Measurements from ENCODE around the gene PRPS1L1. TPM values are rescaled to one million over a fixed set of nuclear protein-coding genes. Genes with fewer than 3 reads are reported as not detected.

Gene PRPS1L1
- total and polyA plus RNA-seq, 2 experiments from 2014 or later: not detected

DNA sequence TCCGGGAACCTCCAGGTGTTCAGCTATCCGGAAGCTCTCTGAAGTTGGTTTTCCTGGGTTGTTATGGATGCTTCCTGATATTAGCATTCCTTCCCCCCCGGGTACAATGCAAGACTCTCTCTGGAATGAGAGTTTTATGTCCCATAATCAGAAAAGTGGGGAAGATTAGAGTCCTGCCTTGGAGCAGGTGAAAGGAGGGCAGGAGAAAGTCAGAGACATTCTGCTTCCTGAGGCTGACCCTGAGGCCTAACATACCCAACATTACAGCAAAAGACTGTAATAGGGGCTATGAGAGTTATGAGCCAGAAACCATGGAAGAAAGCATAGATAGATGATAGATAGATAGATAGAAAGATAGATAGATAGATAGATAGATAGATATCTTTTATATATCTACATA, 36.9 kb downstream of the PRPS1L1 start:
- Histone ChIP-seq H3F3A (replicated peaks; ENCODE audit: low read depth) (no peaks in the 10 kb centered on the region), H3K4me3 (no peak overlapping the region), H4K20me1 (replicated peaks; ENCODE audit: insufficient read depth) (no peaks in the 10 kb centered on the region), H3K4me2 (no peak overlapping the region), H3K9me2 (ENCODE audit: insufficient read depth) (no peaks in the 10 kb centered on the region), H3K27ac (ENCODE audit: low read depth) (no peak overlapping the region), H2AFZ (no peak overlapping the region), H3K36me3 (ENCODE audit: insufficient read depth) (no peaks in the 10 kb centered on the region), H3K79me2 (replicated peaks; ENCODE audit: insufficient read depth) (no peaks in the 10 kb centered on the region), H3K4me1 (ENCODE audit: insufficient read depth) (no peaks in the 10 kb centered on the region; the same call in 1 of the 2 replicates), H3K27me3 (ENCODE audit: insufficient read depth) (no peaks in the 10 kb centered on the region)
- peaks cover 5% of the 10 kb centered on the region for H3K27me3 Mint-ChIP-seq (ENCODE audit: insufficient read depth, low read depth, poor library complexity)
- no peak overlapping the region for H3K4me3 Mint-ChIP-seq
- no peak for DNase-seq (ENCODE audit: low spot score)
- ATAC-seq: no peak
- no peaks in the 10 kb centered on the region for H3K36me3 Mint-ChIP-seq (ENCODE audit: low read depth)
- H3K4me1 Mint-ChIP-seq: peaks cover 10% of the 10 kb centered on the region; the same call in 2 of the 3 replicates
- H3K27ac Mint-ChIP-seq: no peak overlapping the region
- H3K9me3 Mint-ChIP-seq: no peaks in the 10 kb centered on the region
- no peak for TF ChIP-seq CREB1 (CRISPR knock-in tag; IDR thresholded peaks at IDR 0.05; ENCODE audit: low read depth)

DNA sequence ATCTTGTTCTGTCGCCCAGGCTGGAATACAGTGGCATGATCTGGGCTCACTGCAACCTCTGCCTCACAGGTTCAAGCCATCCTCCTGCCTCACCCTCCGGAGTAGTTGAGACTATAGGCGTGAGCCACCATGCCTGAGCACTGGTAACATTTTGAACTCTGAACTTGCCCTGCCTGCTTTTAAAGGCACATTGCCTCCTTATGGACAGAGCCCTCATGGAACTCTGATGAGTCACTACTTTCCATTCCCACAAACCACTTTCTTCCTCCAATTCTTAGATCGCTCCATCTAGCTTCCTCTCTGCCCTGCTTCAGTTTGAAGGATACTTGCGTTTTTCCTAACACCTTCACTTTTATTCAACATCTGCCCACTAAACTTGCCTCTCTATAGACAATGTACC, 38.1 kb downstream of the PRPS1L1 start:
- Mint-ChIP-seq H3K27ac (no peak overlapping the region), H3K4me1 (peaks cover 10% of the 10 kb centered on the region; the same call in 2 of the 3 replicates), H3K9me3 (no peaks in the 10 kb centered on the region), H3K36me3 (ENCODE audit: low read depth) (no peaks in the 10 kb centered on the region), H3K4me3 (no peak overlapping the region), H3K27me3 (ENCODE audit: insufficient read depth, low read depth, poor library complexity) (peaks cover 5% of the 10 kb centered on the region)
- H3K27me3 ChIP-seq (ENCODE audit: insufficient read depth): no peaks in the 10 kb centered on the region
- no peak overlapping the region for H3K27ac ChIP-seq (ENCODE audit: low read depth)
- H3K36me3 ChIP-seq (ENCODE audit: insufficient read depth): no peaks in the 10 kb centered on the region
- no peaks in the 10 kb centered on the region for H3F3A ChIP-seq (replicated peaks; ENCODE audit: low read depth)
- 0 out of 2 replicates have a peak overlapping the region, but pooled peaks have one; percentile 8 for H2AFZ ChIP-seq
- no peaks in the 10 kb centered on the region; the same call in 1 of the 2 replicates for H3K4me1 ChIP-seq (ENCODE audit: insufficient read depth)
- no peak for ATAC-seq
- H3K4me2 ChIP-seq: no peak overlapping the region
- TF ChIP-seq REST (IDR thresholded peaks at IDR 0.05; ENCODE audit: unreplicated experiment) (no peak), EZH2 (IDR thresholded peaks at IDR 0.05; ENCODE audit: low read depth, unreplicated experiment) (no peak), EZH2phosphoT487 (IDR thresholded peaks at IDR 0.05; ENCODE audit: unreplicated experiment) (no peak)
- TF ChIP-seq, protein P1, sequence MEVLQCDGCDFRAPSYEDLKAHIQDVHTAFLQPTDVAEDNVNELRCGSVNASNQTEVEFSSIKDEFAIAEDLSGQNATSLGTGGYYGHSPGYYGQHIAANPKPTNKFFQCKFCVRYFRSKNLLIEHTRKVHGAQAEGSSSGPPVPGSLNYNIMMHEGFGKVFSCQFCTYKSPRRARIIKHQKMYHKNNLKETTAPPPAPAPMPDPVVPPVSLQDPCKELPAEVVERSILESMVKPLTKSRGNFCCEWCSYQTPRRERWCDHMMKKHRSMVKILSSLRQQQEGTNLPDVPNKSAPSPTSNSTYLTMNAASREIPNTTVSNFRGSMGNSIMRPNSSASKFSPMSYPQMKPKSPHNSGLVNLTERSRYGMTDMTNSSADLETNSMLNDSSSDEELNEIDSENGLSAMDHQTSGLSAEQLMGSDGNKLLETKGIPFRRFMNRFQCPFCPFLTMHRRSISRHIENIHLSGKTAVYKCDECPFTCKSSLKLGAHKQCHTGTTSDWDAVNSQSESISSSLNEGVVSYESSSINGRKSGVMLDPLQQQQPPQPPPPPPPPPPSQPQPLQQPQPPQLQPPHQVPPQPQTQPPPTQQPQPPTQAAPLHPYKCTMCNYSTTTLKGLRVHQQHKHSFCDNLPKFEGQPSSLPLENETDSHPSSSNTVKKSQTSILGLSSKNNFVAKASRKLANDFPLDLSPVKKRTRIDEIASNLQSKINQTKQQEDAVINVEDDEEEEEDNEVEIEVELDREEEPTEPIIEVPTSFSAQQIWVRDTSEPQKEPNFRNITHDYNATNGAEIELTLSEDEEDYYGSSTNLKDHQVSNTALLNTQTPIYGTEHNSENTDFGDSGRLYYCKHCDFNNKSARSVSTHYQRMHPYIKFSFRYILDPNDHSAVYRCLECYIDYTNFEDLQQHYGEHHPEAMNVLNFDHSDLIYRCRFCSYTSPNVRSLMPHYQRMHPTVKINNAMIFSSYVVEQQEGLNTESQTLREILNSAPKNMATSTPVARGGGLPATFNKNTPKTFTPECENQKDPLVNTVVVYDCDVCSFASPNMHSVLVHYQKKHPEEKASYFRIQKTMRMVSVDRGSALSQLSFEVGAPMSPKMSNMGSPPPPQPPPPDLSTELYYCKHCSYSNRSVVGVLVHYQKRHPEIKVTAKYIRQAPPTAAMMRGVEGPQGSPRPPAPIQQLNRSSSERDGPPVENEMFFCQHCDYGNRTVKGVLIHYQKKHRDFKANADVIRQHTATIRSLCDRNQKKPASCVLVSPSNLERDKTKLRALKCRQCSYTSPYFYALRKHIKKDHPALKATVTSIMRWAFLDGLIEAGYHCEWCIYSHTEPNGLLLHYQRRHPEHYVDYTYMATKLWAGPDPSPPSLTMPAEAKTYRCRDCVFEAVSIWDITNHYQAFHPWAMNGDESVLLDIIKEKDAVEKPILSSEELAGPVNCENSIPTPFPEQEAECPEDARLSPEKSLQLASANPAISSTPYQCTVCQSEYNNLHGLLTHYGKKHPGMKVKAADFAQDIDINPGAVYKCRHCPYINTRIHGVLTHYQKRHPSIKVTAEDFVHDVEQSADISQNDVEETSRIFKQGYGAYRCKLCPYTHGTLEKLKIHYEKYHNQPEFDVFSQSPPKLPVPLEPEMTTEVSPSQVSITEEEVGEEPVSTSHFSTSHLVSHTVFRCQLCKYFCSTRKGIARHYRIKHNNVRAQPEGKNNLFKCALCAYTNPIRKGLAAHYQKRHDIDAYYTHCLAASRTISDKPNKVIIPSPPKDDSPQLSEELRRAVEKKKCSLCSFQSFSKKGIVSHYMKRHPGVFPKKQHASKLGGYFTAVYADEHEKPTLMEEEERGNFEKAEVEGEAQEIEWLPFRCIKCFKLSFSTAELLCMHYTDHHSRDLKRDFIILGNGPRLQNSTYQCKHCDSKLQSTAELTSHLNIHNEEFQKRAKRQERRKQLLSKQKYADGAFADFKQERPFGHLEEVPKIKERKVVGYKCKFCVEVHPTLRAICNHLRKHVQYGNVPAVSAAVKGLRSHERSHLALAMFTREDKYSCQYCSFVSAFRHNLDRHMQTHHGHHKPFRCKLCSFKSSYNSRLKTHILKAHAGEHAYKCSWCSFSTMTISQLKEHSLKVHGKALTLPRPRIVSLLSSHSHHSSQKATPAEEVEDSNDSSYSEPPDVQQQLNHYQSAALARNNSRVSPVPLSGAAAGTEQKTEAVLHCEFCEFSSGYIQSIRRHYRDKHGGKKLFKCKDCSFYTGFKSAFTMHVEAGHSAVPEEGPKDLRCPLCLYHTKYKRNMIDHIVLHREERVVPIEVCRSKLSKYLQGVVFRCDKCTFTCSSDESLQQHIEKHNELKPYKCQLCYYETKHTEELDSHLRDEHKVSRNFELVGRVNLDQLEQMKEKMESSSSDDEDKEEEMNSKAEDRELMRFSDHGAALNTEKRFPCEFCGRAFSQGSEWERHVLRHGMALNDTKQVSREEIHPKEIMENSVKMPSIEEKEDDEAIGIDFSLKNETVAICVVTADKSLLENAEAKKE (CRISPR knock-in tag; IDR thresholded peaks at IDR 0.05): no peak
- TF ChIP-seq, protein P2, sequence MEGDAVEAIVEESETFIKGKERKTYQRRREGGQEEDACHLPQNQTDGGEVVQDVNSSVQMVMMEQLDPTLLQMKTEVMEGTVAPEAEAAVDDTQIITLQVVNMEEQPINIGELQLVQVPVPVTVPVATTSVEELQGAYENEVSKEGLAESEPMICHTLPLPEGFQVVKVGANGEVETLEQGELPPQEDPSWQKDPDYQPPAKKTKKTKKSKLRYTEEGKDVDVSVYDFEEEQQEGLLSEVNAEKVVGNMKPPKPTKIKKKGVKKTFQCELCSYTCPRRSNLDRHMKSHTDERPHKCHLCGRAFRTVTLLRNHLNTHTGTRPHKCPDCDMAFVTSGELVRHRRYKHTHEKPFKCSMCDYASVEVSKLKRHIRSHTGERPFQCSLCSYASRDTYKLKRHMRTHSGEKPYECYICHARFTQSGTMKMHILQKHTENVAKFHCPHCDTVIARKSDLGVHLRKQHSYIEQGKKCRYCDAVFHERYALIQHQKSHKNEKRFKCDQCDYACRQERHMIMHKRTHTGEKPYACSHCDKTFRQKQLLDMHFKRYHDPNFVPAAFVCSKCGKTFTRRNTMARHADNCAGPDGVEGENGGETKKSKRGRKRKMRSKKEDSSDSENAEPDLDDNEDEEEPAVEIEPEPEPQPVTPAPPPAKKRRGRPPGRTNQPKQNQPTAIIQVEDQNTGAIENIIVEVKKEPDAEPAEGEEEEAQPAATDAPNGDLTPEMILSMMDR (conservative IDR thresholded peaks at IDR 0.05; ENCODE audit: low read depth in 2 of 2): no peak
- H3K79me2 ChIP-seq (replicated peaks; ENCODE audit: insufficient read depth): no peaks in the 10 kb centered on the region
- no peaks in the 10 kb centered on the region for H4K20me1 ChIP-seq (replicated peaks; ENCODE audit: insufficient read depth)
- no peak overlapping the region for H3K4me3 ChIP-seq
- DNase-seq (ENCODE audit: low spot score): no peak
- H3K9me2 ChIP-seq (ENCODE audit: insufficient read depth): no peaks in the 10 kb centered on the region
